COLO668 (cell line): ENCODE results near the gene RNF181.
"Not testable (repeated sequence)": the region's sequence is repeated elsewhere in the genome, so short reads cannot be mapped to it uniquely, and the experiment has no call there.

ENCODE experiments used
- DNase-seq: peaks from one replicate; lab custom pipeline; 2025; ENCODE audit not compliant: unreplicated experiment; lab: John Stamatoyannopoulos, UW

The RNF181 gene

GRCh38 chr2:85594715-85595300 is 737 bp upstream of the RNF181 start:
- DNase-seq = no peak

- DNase-seq = no peak
These were observed 435 bp downstream of the RNF181 start for GRCh38 chr2:85596026-85596333.

GRCh38 chr2:85596486-85597143 is 1.1 kb downstream of the RNF181 start:
- no peak for DNase-seq

DNA sequence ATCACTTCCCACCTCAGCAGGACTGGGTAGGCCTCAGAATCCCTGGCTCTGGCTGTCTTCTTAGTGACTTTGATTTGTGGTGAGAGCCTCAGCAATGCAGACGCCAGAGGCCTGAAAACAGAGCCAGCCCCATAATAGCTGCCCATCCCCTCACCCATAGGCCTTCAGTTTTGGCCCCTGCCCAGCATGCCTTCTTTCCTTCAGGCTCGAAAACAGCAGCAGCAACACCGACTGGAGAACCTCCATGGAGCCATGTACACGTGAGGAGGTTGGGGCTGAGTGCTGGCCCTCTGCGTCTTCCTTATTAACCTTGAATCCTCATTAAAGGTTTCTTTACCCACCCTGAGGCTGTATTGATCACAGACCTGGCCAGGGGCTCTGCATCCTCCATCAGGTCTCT is 1.7 kb downstream of the RNF181 start:
- no peak for DNase-seq

DNA sequence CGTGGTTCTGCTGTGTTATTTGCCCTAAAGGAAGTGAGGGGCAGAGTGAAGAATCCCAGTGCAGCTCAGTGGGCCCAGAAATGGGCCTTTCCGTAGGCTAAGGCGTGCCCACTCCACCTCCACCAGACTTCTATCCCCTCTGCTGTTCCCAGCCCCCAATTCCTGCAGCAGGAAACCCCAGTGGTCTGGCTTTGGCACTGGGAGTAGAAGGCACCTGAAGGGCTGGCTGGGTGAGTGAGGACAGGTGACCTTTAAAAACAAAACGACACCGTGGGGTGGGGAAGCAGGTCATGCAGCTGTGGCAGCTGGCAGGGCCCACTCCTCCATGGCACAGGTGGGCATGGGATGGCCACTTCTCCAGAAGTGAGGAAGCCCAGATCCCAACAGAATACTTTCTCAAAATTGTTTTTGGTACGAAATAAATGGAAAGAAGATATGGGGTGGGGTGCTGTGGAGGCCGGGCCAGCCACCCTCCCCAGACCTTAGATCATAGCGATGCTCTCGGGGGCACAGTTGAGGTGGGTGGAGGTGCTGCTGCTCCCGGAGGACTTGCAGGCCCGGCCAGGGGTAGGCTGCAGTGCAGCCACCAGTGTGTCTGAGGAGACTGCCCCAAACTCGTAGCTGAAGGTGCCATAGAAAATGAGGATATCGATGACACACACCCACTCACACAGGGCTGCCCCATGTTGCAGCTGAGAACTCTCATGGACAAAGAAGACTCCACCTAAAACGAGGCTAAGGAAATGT is 3.2 kb downstream of the RNF181 start:
- DNase-seq = no peak

- no peak for DNase-seq
These were observed 4.1 kb downstream of the RNF181 start for GRCh38 chr2:85599468-85600234.

GRCh38 chr2:85600235-85600575 is 4.7 kb downstream of the RNF181 start:
- DNase-seq = no peak

- no peak for DNase-seq
These were observed 5.6 kb downstream of the RNF181 start for GRCh38 chr2:85600951-85601770.

DNA sequence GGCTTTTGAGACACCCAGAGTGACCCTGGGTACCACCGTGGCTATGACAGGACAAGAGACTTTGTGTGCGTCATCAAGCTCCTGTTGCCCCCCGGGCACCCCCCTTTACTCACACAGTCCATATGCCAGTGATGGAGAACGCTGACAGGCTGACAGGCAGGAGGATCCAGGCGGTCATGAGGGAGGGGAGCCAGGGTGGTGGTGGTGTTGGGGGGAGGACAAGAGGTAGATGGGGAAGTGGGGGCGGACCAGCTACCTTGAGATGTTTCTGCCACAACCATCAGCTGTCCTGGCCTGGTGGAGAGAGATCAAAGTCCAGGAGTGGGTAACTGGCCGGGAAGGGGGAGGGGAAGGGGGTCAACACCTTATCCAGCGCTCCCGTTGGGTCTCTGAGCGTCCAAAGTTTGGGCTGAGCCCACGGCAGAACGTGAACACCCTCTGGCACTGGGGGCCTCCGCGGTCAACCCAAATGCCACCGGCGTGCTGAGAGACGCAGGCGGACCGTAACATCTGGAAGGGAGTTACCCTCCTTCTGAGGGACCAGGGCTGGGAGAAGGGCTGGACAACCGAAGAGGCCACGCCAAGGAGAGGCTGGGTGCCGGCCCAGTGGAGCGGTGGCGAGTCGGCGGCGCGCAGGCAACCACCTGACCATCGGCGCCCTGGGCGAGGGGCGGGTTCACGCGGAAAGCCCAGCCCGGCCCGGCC is 6.4 kb downstream of the RNF181 start:
- DNase-seq = peak; percentile 67

- peak; percentile 98 for DNase-seq
These were observed 7.1 kb downstream of the RNF181 start, which contains the start of gene TMEM150A for GRCh38 chr2:85602476-85603234. Gene TMEM150A (minus strand): TSS chr2:85602698. CDS start chr2:85601948, 750 bp downstream.

DNA sequence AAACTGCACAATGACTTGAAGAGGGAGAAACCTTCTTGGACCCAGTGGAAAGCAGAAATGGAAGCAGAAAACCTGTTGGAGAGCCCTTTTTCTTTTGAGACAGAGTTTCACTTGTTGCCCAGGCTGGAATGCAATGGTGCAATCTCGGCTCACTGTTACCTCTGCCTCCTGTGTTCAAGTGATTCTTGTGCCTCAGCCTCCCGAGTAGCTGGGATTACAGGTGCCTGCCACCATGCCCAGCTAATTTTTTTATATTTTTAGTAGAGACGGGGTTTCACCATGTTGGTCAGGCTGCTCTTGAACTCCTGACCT is 8.5 kb downstream of the RNF181 start:
- DNase-seq = not testable (repeated sequence)

DNA sequence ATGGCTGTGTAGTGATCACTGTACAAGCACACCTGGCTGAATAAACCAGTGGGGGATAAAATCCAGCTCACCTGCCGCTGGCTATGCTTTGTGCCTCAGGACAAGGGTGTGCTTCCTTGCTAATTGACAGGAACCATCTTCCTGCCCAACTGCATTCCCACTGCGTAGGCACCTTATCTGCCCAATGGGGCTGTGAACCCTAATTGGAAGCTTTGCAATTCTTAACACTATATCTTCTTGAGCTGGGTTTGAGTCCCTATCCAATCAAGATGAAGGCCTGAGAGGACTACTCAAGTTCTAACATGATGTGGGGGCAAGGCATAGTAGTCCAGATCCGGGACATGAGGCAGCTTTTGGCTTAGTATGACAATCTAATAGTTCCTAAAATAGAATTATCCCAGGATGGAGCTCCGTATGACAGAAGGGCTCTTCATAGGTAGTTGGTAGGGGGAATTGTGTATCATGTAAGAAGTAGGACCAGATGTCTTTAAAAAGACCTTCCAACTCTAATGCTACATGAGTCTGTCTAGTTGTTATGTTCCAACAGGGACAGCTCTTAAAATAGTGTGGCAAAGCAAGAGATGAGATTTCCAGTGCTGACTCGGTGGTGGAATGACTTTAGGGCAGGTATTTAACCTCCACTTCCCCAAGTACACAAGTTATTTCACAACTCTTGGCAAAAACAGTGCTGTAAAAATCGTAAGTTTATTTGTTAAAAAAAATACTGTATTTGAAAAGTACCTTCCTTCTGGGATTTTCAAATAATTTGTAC is 9.2 kb downstream of the RNF181 start:
- peak; percentile 22 for DNase-seq

DNA sequence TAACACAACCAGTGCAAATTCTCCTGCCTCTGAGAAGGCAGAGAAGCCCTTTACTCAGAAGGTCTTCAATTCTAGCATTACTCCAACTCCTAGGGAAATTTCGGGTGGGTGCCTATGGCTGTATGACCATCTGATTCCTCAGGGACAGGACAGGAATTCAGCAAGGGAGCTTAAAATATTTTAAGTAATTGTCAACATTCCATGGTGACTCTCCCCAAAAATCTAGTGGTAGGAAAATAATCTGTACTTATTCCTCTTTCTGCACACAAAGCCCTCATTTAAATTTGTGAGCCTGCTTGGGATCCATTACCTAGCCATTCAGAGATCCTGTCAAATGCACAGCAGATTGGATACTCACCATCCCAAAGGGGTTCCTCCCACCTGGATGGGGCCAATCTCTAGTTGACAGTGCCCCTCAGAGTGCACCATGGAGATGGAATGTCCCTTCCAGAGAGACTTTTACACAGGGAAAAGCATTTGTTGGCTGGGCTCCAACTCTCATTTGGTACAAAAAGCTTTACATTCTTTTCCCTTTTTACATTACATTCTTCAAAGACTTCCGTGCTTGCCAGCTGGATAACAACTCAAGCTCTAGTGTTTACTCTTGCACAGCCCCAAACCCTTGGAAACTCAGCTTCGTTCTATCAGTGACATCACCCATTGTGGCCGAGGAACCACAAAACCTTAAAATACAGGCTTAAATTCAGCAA is 10.0 kb downstream of the RNF181 start:
- DNase-seq = no peak

- DNase-seq = no peak
These were observed 10.5 kb downstream of the RNF181 start for GRCh38 chr2:85606116-85606455.

DNA sequence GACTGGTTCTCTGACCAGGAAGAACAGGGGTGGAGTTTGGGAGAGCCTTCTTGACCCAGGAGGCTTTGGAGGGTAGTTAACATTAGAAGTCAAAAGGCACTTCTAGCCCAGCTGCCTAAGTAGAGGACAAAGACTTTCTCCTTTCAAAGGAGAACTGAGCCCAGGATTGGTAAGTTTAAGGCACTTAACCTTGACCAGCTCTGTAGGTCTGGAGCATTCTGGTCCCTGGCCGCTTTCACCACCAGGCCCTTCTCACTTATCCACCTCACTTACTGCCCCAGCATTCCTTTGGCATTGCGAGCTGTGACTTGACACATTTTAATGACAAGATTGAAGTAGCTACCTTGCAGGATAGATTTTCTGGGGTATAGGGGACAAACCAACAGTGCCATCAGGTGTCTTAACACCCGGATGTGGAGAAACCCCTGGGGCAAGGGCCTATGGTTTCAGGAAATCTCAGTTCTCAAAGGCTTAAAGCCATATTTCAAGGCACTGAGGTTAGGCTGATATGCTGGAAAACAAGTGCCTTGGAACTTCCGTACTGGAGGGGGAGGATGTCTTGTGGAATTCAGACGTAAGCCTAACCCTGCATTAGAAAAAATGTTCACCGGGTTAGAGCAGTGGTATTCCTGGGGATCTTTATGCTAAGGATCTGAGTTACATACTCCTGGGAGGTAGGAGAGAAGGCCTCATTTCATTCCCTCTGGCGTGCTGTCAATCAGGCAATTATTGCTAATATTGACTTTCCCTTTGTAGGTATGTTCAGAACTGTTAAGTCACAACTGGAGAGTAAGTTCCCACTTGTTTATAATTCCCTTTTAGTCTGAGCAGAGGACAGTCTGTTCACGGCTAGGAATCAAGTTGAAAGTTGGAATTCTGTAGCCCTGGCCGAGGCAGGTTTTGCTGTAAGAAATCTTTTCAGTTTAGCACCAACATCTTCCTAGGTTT is 12.0 kb downstream of the RNF181 start:
- DNase-seq = no peak

GRCh38 chr2:85611217-85611704 is 15.7 kb downstream of the RNF181 start:
- no peak for DNase-seq
